ENCODE results near the gene PCSK6.
"Not testable (repeated sequence)": the region's sequence is repeated elsewhere in the genome, so short reads cannot be mapped to it uniquely, and the experiment has no call there.

Gene PCSK6

GRCh38 chr15:101296418-101297405 is 192.8 kb downstream of the PCSK6 start:
- no peak overlapping the region for H3K4me3 ChIP-seq (replicated peaks in 1 of 2; ENCODE audit: low read depth in 2 of 2, low read length in 2 of 2)
- peak; percentile 15 to 79 for DNase-seq (ENCODE audit: low read depth in 2 of 2)
- TF ChIP-seq CTCF (IDR thresholded peaks at IDR 0.05; ENCODE audit: low read depth, low read length) = no peak

- TF ChIP-seq CTCF (IDR thresholded peaks at IDR 0.05; ENCODE audit: low read depth, low read length) = no peak
- peak overlapping the region; percentile 85 to 92 for H3K4me3 ChIP-seq (replicated peaks in 1 of 2; ENCODE audit: low read depth in 2 of 2, low read length in 2 of 2)
- peak; percentile 7 to 49 for DNase-seq (ENCODE audit: low read depth in 2 of 2)
These were observed 193.8 kb downstream of the PCSK6 start for GRCh38 chr15:101295607-101296161.

GRCh38 chr15:101294731-101295606 is 194.5 kb downstream of the PCSK6 start, which contains the start of gene SNRPA1:
TSS of gene SNRPA1 (minus strand) at chr15:101295248. CDS start at chr15:101295178, 70 bp downstream.
- peak; percentile 96 to 98 for DNase-seq (ENCODE audit: low read depth in 2 of 2)
- no peak for TF ChIP-seq CTCF (IDR thresholded peaks at IDR 0.05; ENCODE audit: low read depth, low read length)
- peak within 1 kb of the TSS; percentile 85 to 92 for H3K4me3 ChIP-seq (replicated peaks in 1 of 2; ENCODE audit: low read depth in 2 of 2, low read length in 2 of 2)

DNA sequence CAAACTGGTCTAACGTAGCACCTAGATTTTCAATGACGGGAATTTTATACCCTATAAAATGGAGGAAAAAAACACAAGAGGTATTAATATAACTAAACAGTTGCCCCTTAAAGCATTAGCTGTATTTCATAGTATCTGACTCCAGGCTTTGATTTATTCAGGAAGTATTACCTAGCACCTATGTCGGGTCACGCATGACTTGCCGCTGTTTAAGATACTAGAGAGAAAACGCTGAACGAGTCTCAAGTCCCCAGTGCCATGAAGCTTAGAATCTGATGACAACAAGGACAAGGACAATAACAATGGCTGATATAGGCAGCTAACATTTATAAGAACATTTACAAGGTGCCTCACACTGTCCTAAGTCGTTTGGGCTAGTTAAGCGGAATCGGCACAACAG is 196.4 kb downstream of the PCSK6 start:
- DNase-seq (ENCODE audit: low read depth in 2 of 2) = peak in 1 of 2 donors; percentile 5
- no peak for TF ChIP-seq CTCF (IDR thresholded peaks at IDR 0.05; ENCODE audit: low read depth, low read length)
- peak overlapping the region; percentile 12 to 92 for H3K4me3 ChIP-seq (replicated peaks in 1 of 2; ENCODE audit: low read depth in 2 of 2, low read length in 2 of 2)

DNA sequence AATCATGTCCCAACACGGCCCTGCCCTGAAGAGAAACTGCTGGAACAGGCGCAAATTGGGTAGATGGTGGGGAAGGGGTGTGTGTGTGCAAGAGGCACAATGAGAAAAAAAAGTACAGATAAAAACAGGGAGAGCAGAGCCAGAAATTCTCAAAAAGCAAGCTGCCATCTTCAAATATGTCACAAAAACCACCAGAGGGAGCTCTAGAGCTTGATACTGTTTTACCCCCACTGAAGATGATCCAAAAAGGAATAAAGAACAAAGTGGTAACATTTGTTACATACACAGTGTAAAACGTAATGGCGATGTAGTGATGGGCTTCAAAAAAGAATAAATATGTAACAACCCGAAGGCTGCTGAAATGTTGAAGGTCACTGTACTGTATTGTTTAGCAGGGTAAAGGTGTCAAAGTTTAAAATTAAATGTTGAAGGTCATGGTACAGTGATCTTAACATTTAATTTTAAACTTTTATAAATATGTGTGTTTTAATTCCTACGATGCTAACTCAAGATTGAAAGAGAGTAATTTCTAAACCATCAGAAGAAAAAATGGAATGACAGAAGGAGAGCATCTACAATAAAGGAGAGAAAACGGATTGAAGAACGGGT is 200.5 kb downstream of the PCSK6 start:
- peak; percentile 63 for TF ChIP-seq CTCF (IDR thresholded peaks at IDR 0.05; ENCODE audit: low read depth, low read length)
- H3K4me3 ChIP-seq (replicated peaks in 1 of 2; ENCODE audit: low read depth in 2 of 2, low read length in 2 of 2) = no peak overlapping the region
- peak; percentile 71 to 76 for DNase-seq (ENCODE audit: low read depth in 2 of 2)

DNA sequence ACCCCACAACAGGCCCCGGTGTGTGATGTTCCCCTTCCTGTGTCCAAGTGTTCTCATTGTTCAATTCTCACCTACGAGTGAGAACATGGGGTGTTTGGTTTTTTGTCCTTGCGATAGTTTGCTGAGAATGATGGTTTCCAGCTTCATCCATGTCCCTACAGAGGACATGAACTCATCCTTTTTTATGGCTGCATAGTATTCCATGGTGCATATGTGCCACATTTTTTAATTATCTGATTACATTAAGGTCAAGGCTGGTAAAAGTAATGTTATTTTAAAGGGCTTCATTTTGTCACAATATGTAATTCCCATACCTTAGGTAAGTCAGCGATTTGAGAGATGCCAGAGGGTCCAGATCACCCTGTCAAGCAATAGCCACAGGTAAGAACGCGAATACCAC is 202.2 kb downstream of the PCSK6 start:
- DNase-seq (ENCODE audit: low read depth in 2 of 2); H3K4me3 ChIP-seq (replicated peaks in 1 of 2; ENCODE audit: low read depth in 2 of 2, low read length in 2 of 2): not testable (repeated sequence)

All from cardiac fibroblast (primary cell).